Ramos (cell line): Measurements from ENCODE around the gene ZFP64.
"Not testable (repeated sequence)": the region's sequence is repeated elsewhere in the genome, so short reads cannot be mapped to it uniquely, and the experiment has no call there.

Experiments
- in situ Hi-C: fragments of 300-500 bp; cut with MboI; formaldehyde crosslinking; loops from one replicate; pipeline ENCODE4 v1.14.3; 2022; ENCODE audit warnings: low sequenced_read_pairs; ENCODE audit not compliant: unreplicated experiment

Gene ZFP64

DNA sequence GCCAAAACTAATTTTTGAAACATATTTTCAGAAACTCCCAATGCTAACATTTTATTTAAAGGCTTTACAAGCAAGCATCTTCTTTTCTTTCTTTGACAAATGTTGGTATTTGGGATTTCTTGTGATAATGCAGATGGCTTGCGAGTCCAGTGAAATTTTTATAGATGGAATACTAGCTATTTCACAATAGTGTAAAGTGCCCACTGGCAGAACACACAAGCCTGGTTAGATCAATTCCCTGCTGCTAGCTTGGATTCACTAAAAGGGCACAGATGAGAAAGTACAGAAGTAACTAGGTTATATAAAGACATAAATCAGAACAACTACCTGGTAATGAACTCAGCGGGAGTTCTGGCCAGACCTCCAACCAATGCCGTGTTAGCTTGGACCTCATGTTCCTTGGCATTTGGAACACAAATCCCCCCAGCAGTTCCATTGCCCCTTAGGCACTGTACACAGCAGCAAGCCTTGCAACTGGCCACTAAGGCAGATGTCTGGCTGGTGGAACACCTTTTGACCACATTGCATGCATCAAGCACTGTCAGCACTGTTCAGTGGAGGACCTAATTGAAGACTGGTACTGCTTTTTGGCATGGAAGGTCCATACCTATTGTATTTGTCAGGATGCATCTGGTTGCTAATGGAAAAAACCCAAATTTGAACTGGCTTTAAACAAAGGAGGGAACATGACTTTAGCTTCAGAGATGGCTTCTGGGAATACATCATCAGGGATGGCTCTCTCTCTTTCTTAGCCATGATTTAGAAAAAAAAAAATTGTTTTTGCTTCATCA lies 15.6 kb upstream of the ZFP64 start:
- in situ Hi-C loops, result no loop called here

GRCh38 chr20:52204136-52204535 lies 12.6 kb upstream of the ZFP64 start:
- in situ Hi-C loops, result no loop called here

- in situ Hi-C loops, result no loop called here
Measured at GRCh38 chr20:52201395-52201794, 9.8 kb upstream of the ZFP64 start.

GRCh38 chr20:52200870-52201269 lies 9.3 kb upstream of the ZFP64 start:
- in situ Hi-C loops, result no loop called here

DNA sequence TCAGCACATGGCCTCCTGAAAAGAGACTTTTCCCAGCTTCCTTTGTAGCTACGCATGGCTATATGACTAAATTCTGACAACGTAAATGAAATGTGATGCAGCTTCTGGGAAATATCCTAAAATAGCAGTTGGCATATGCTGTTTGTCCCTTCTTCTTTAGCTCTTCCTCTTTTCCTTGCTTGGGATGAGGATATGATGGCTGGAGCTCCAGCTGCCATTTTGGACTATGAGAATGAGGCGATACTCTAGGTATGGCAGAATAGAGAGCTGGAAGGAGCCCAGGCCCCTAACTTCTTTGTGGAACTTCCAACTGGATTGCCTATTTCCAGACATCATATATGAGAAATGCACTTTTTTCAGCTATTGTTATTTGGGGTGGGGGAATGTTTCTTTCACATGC lies 5.3 kb upstream of the ZFP64 start:
- in situ Hi-C loops, result no loop called here

DNA sequence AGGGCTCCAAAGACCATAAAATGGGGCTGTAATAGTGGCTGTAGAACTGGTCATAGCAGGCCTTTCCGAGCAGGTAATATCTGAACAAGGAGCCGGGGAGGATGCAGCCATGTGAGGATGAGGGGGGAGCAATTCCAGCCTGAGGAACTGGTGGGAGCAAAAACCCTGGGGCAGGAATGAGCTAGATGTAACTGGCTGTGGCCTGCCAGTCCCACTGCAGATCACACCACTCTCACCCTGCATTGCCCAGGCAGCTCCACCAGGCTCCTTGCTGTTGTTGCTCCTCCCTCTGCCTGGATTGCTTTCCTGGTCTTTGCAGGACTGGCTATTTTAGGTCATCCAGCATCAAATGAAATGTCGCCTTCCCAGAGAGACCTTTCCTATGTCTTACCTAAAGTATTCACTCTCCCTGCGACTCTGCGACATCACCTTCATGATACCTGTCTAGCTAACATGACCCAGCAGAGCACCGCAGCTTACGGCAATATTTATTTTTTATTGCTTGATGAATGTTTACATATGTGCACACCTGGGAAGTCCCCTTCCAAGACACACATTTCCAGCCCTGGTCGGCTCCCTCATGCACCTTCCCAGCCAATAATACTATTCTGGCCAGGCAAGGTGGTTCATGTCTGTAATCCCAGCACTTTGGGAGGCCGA lies 2.4 kb upstream of the ZFP64 start:
- in situ Hi-C loops, result no loop called here

DNA sequence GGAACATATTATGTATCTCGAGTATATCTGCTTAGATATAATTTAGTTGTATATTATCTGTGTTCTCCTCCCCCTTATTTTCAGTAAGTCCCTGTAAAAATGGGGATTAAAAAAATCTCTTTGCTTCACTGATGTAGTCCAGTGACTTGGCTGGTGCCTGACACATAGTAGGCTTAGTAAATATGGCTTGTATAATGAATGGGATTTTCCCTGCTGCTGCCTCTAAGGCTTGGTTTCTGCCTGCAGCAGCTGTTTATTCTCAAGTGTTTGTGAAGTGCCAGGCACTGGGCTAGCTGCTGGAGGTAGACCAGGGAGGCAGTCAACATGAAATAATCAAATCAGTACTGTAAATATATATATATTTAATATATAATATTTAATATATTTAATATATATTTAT lies 1.6 kb upstream of the ZFP64 start:
- in situ Hi-C loops, result no loop called here

GRCh38 chr20:52192719-52193007 lies 1.1 kb upstream of the ZFP64 start:
- in situ Hi-C loops, result not testable (repeated sequence)

DNA sequence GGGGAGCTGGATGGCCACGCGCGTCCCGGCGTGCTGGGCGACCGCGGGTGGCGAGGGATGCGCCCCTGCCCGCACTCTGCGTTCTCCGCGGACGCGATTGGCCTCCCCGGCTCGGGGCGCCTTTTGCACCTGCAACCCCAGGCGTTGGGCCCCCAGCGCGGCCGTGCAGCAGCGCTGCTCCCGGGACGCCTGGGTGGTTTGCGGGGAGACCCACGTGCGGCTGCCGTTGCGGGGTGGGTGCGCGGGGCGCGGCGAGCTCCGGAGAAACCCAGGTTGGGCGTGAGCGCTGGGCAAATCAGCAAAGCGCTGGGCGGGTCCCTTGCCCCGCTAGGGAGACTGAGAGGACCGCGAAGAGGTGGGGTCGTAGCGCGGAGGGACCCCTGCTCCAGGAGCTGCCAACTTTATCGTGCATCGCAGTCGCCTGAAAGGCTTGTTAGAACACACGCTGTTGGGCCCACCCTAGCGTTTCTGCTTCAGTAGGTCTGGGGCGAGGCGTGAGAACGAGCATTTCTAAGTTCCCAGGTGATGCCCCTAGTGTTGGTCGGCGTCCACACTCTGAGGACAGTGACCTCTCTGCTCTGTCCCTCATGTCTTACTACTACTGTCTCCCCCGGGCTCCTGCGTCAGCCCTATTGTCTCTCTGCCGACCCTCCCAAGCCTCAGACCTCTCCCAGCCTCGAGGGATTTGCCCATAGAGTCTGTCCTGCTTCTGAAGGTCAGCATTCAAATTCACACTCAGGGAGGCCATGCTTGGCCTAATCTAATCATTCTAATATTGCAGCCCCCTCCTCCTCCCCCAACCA lies 538 bp upstream of the ZFP64 start:
- in situ Hi-C loops, result no loop called here

- in situ Hi-C loops, result no loop called here
Measured at GRCh38 chr20:52190437-52191131, 995 bp downstream of the ZFP64 start.

GRCh38 chr20:52181766-52182165 lies 9.8 kb downstream of the ZFP64 start:
- in situ Hi-C loops, result no loop called here

- in situ Hi-C loops, result no loop called here
Measured at GRCh38 chr20:52180180-52180840, 11.3 kb downstream of the ZFP64 start.

DNA sequence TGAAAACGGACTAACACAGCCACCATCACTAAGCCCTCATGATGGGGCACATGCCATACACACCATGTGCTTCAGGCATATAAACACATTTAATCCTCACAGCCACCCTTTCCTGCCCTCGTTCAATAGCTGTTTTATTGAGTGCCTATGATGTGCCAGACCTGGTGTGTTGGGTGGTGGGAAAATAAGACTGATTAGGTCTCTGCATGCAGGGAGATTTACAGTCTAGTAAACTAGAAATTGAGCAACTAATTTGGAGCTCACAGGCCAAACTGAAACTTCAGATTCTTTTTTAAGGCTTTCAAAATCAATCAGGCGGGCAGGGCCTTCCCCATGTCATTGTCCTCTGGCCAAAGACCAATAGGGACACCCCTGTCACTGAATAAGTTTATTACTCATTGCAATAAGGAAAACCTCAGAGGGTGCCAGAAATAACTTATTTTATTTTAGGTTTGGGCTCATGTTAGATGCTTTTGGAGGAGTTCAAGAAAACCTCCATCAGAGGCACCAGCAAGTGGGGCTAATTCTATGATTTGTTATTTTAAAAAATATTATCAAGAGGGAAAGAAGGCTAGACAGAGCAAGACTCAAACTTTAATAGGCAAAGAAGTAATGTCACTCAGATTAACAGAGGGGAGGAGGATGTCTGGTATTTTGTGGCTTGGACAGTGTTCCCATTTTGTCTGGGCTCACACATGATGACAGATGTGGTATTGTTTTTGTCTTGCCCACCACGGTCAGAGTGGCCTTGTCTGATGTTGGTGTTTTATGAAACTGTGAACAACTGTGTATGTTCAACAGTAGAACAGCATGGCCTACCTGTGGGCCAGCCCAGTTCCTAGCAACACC lies 12.0 kb downstream of the ZFP64 start:
- in situ Hi-C loops, result no loop called here

GRCh38 chr20:52178691-52179090 lies 12.9 kb downstream of the ZFP64 start:
- in situ Hi-C loops, result no loop called here

- in situ Hi-C loops, result no loop called here
Measured at GRCh38 chr20:52175840-52176239, 15.7 kb downstream of the ZFP64 start.

- in situ Hi-C loops, result no loop called here
Measured at GRCh38 chr20:52172392-52173047, 19.1 kb downstream of the ZFP64 start.

DNA sequence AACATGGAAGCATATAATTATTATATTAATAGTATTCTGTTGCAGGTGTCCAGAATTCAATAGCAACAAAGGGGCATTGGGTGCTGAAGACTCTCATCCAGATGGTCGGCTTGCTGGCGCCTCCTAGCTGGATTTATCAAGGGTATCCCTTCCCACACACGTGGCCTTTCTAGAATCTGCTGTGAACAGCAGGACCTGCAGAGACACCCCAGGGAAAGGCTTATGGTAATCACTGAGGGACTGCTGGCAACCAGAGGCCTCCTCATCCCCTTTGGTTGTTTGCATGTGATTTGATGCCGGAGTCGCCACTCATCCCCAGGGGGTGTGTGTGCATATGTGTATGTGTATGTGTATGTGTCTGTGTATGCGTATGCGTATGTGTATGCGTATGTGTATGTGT lies 20.6 kb downstream of the ZFP64 start:
- in situ Hi-C loops, result no loop called here

GRCh38 chr20:52168116-52168515 lies 23.5 kb downstream of the ZFP64 start:
- in situ Hi-C loops, result no loop called here
